WTC11 (cell line): ENCODE measurements around the gene OR1N1. TPM values are rescaled to one million over a fixed set of nuclear protein-coding genes. Genes with fewer than 3 reads are reported as not detected.
"Not testable (repeated sequence)": the region's sequence is repeated elsewhere in the genome, so short reads cannot be mapped to it uniquely, and the experiment has no call there.

Experiments used
- ATAC-seq: fragments of 200-7000 bp; cut with Tn5 transposase; 2 replicates; pipeline ENCODE4 v1.10.0; 2021; ENCODE audit warnings: mild to moderate bottlenecking, moderate library complexity
- CTCF ChIA-PET: fragments of 300-600 bp; sonication (Branson Sonifier 250); formaldehyde crosslinking; loops from one replicate; lab custom pipeline; 2021; ENCODE audit warnings: antibody characterized with exemption; lab: Charles Lee
- POLR2A ChIA-PET: fragments of 350-600 bp; sonication (Branson Sonifier 250); formaldehyde crosslinking; loops from one replicate; lab custom pipeline; 2021; ENCODE audit warnings: antibody characterized with exemption; lab: Charles Lee
- DNase-seq: peaks from one replicate; pipeline ENCODE4 v3.0.0; 2021; ENCODE audit warnings: low spot score
- H3K27ac Mint-ChIP-seq: 2 replicates; pipeline ENCODE4 v1.8.0; 2021; ENCODE audit warnings: mixed read lengths
- H3K27me3 Mint-ChIP-seq: 2 replicates; pipeline ENCODE4 v1.8.0; 2021; ENCODE audit warnings: low read depth, mild to moderate bottlenecking, moderate library complexity, mixed read lengths
- H3K36me3 Mint-ChIP-seq: 2 replicates; pipeline ENCODE4 v1.8.0; 2021; ENCODE audit warnings: mixed read lengths
- H3K4me1 Mint-ChIP-seq: 2 replicates; pipeline ENCODE4 v1.8.0; 2022; ENCODE audit warnings: mixed read lengths
- H3K4me3 Mint-ChIP-seq: 2 replicates; pipeline ENCODE4 v1.8.0; 2021; ENCODE audit warnings: mild to moderate bottlenecking, moderate library complexity, mixed read lengths
- H3K9me3 Mint-ChIP-seq: 2 replicates; pipeline ENCODE4 v1.8.0; 2021; ENCODE audit warnings: mixed read lengths
- CREB1 ChIP-seq: sonication (generic); formaldehyde crosslinking; IDR thresholded peaks from 2 replicates; pipeline ENCODE4 v1.8.0; 2023; ENCODE audit warnings: mild to moderate bottlenecking, missing genetic modification reagents
- E2F1 ChIP-seq: sonication (generic); formaldehyde crosslinking; IDR thresholded peaks from 2 replicates; pipeline ENCODE4 v1.8.0; 2022; ENCODE audit warnings: mild to moderate bottlenecking, missing genetic modification reagents
- ESRRA ChIP-seq: sonication (generic); formaldehyde crosslinking; IDR thresholded peaks from 2 replicates; pipeline ENCODE4 v1.8.1; 2022; ENCODE audit warnings: mild to moderate bottlenecking, missing genetic modification reagents, borderline replicate concordance
- HMGA2 ChIP-seq: fragments of 250-450 bp; sonication (Bioruptor Pico); IDR thresholded peaks from 2 replicates; pipeline ENCODE4 v1.4.0; 2021; ENCODE audit warnings: mild to moderate bottlenecking, moderate library complexity
- KAT7 ChIP-seq: sonication (generic); formaldehyde crosslinking; IDR thresholded peaks from 2 replicates; pipeline ENCODE4 v1.8.1; 2023; ENCODE audit warnings: missing genetic modification reagents, mild to moderate bottlenecking, borderline replicate concordance
- MAX ChIP-seq: sonication (generic); formaldehyde crosslinking; IDR thresholded peaks from 2 replicates; pipeline ENCODE4 v1.8.0; 2022; ENCODE audit warnings: mild to moderate bottlenecking, missing genetic modification reagents
- MLX ChIP-seq: sonication (generic); formaldehyde crosslinking; IDR thresholded peaks from 2 replicates; pipeline ENCODE4 v1.8.1; 2023; ENCODE audit warnings: mild to moderate bottlenecking, missing genetic modification reagents, moderate library complexity
- NR2C2 ChIP-seq: sonication (generic); formaldehyde crosslinking; IDR thresholded peaks from 2 replicates; pipeline ENCODE4 v1.8.0; 2022; ENCODE audit warnings: mild to moderate bottlenecking, missing genetic modification reagents
- NR3C1 ChIP-seq: sonication (generic); formaldehyde crosslinking; conservative IDR thresholded peaks from 2 replicates; pipeline ENCODE4 v1.8.1; 2023; ENCODE audit warnings: low read depth, mild to moderate bottlenecking, missing genetic modification reagents
- RORB ChIP-seq: fragments of 250-450 bp; sonication (Bioruptor Pico); IDR thresholded peaks from 2 replicates; pipeline ENCODE4 v1.9.0; 2021; ENCODE audit warnings: mild to moderate bottlenecking
- SMAD4 ChIP-seq: sonication (generic); formaldehyde crosslinking; IDR thresholded peaks from 2 replicates; pipeline ENCODE4 v1.8.0; 2022; ENCODE audit warnings: mild to moderate bottlenecking, missing genetic modification reagents
- SOX15 ChIP-seq: fragments of 250-450 bp; sonication (Bioruptor Pico); IDR thresholded peaks from 2 replicates; pipeline ENCODE4 v1.9.0; 2021; ENCODE audit warnings: mild to moderate bottlenecking
- TEAD4 ChIP-seq: sonication (generic); formaldehyde crosslinking; IDR thresholded peaks from 2 replicates; pipeline ENCODE4 v1.8.0; 2022; ENCODE audit warnings: mild to moderate bottlenecking, missing genetic modification reagents
- TP53 ChIP-seq: sonication (generic); formaldehyde crosslinking; IDR thresholded peaks from 2 replicates; pipeline ENCODE4 v1.8.1; 2023; ENCODE audit warnings: mild to moderate bottlenecking, missing genetic modification reagents
- USF1 ChIP-seq: sonication (generic); formaldehyde crosslinking; IDR thresholded peaks from 2 replicates; pipeline ENCODE4 v1.8.0; 2022; ENCODE audit warnings: mild to moderate bottlenecking, missing genetic modification reagents
- ZMAT4 ChIP-seq: fragments of 250-450 bp; sonication (Bioruptor Pico); IDR thresholded peaks from 2 replicates; pipeline ENCODE4 v1.9.0; 2021; ENCODE audit warnings: mild to moderate bottlenecking
- ZNF219 ChIP-seq: sonication (generic); formaldehyde crosslinking; IDR thresholded peaks from 2 replicates; pipeline ENCODE4 v1.8.0; 2023; ENCODE audit warnings: missing genetic modification reagents, mild to moderate bottlenecking, borderline replicate concordance
- ZNF281 ChIP-seq: sonication (generic); formaldehyde crosslinking; IDR thresholded peaks from 2 replicates; pipeline ENCODE4 v1.8.0; 2023; ENCODE audit warnings: mild to moderate bottlenecking, missing genetic modification reagents
- ZNF317 ChIP-seq: sonication (generic); formaldehyde crosslinking; IDR thresholded peaks from 2 replicates; pipeline ENCODE4 v1.8.1; 2023; ENCODE audit warnings: low read depth, mild to moderate bottlenecking, moderate library complexity, missing genetic modification reagents, borderline replicate concordance
- ZNF425 ChIP-seq: fragments of 250-450 bp; sonication (Bioruptor Pico); conservative IDR thresholded peaks from 2 replicates; pipeline ENCODE4 v1.9.0; 2021; ENCODE audit warnings: mild to moderate bottlenecking
- ZNF532 ChIP-seq: fragments of 250-450 bp; sonication (Bioruptor Pico); IDR thresholded peaks from 2 replicates; pipeline ENCODE4 v1.9.0; 2021; ENCODE audit warnings: mild to moderate bottlenecking, borderline replicate concordance
- total RNA-seq: library from RNA; stranded (reverse); gene quantifications from 3 replicates; pipeline ENCODE4 v1.2.3, GENCODE V29; 2021

Gene OR1N1
- total RNA-seq, 1 experiment from 2014 or later: not detected

GRCh38 chr9:122538757-122539156 is 11.7 kb upstream of the OR1N1 start:
- no peak overlapping the region for H3K4me3 Mint-ChIP-seq
- TF ChIP-seq KAT7 (CRISPR knock-in tag) (no peak), E2F1 (no peak), ZNF219 (CRISPR knock-in tag) (no peak), TEAD4 (CRISPR knock-in tag) (no peak), SMAD4 (no peak), RORB (CRISPR knock-in tag) (no peak), ESRRA (CRISPR knock-in tag) (no peak)
- ChIA-PET CTCF (no interaction called here), POLR2A (no interaction called here)
- DNase-seq: no peak
- ATAC-seq: no peak
- peaks cover 46% of the 10 kb centered on the region for H3K36me3 Mint-ChIP-seq
- peaks cover 79% of the 10 kb centered on the region for H3K9me3 Mint-ChIP-seq
- no peaks in the 10 kb centered on the region for H3K4me1 Mint-ChIP-seq
- H3K27ac Mint-ChIP-seq: no peak overlapping the region
- peaks cover 26% of the 10 kb centered on the region for H3K27me3 Mint-ChIP-seq

- CTCF ChIA-PET, H3K4me3 Mint-ChIP-seq, H3K27ac Mint-ChIP-seq, DNase-seq, H3K4me1 Mint-ChIP-seq, ATAC-seq, POLR2A ChIA-PET: not testable (repeated sequence)
- H3K27me3 Mint-ChIP-seq: peaks cover 33% of the 10 kb centered on the region
- H3K36me3 Mint-ChIP-seq: peaks cover 55% of the 10 kb centered on the region
- H3K9me3 Mint-ChIP-seq: peaks cover 79% of the 10 kb centered on the region
These were observed 10.0 kb upstream of the OR1N1 start for GRCh38 chr9:122537066-122537465.

GRCh38 chr9:122536134-122536533 is 9.0 kb upstream of the OR1N1 start:
- Mint-ChIP-seq H3K9me3 (peaks cover 78% of the 10 kb centered on the region), H3K27me3 (peaks cover 33% of the 10 kb centered on the region), H3K27ac (no peak overlapping the region), H3K4me1 (no peaks in the 10 kb centered on the region), H3K4me3 (no peak overlapping the region), H3K36me3 (peaks cover 58% of the 10 kb centered on the region)
- no peak for ATAC-seq
- POLR2A ChIA-PET: no interaction called here
- CTCF ChIA-PET: no interaction called here
- no peak for DNase-seq
- TF ChIP-seq MLX (CRISPR knock-in tag) (no peak), ZNF281 (no peak), SOX15 (CRISPR knock-in tag) (no peak), ZMAT4 (CRISPR knock-in tag) (no peak), NR2C2 (CRISPR knock-in tag) (no peak), CREB1 (CRISPR knock-in tag) (no peak), MAX (CRISPR knock-in tag) (no peak), USF1 (CRISPR knock-in tag) (no peak), ZNF425 (CRISPR knock-in tag) (no peak), TP53 (no peak), ZNF532 (CRISPR knock-in tag) (no peak), HMGA2 (CRISPR knock-in tag) (no peak), ZNF317 (CRISPR knock-in tag) (no peak), RORB (CRISPR knock-in tag) (no peak), NR3C1 (no peak)
